HEK293 (cell line): ENCODE results near the gene FAM169A.

Experiments used
- KLF17 ChIP-seq: fragments of 450-650 bp; formaldehyde crosslinking; IDR thresholded peaks from 2 replicates; pipeline ENCODE4 v1.5.1; 2016; ENCODE audit warnings: missing biosample characterization, missing genetic modification characterization
- MZF1 ChIP-seq: fragments of 450-650 bp; formaldehyde crosslinking; IDR thresholded peaks from 2 replicates; pipeline ENCODE4 v1.5.1; 2017; ENCODE audit warnings: missing biosample characterization, missing genetic modification characterization, borderline replicate concordance
- OVOL3 ChIP-seq: fragments of 450-650 bp; formaldehyde crosslinking; IDR thresholded peaks from 2 replicates; pipeline ENCODE4 v1.5.1; 2016; ENCODE audit warnings: missing biosample characterization, missing genetic modification characterization
- PRDM6 ChIP-seq: fragments of 450-650 bp; formaldehyde crosslinking; IDR thresholded peaks from 2 replicates; pipeline ENCODE4 v1.5.1; 2017; ENCODE audit warnings: missing biosample characterization, missing genetic modification characterization
- TRIM28 ChIP-seq: IDR thresholded peaks from 2 replicates; pipeline ENCODE4 v1.6.1; 2011; ENCODE audit warnings: low read length, control low read depth, borderline replicate concordance
- YY1 ChIP-seq: fragments of 450-650 bp; formaldehyde crosslinking; IDR thresholded peaks from 2 replicates; pipeline ENCODE4 v1.5.1; 2018; ENCODE audit warnings: missing biosample characterization, missing genetic modification characterization
- ZBTB17 ChIP-seq: fragments of 450-650 bp; formaldehyde crosslinking; IDR thresholded peaks from 2 replicates; pipeline ENCODE4 v1.5.1; 2016; ENCODE audit warnings: missing biosample characterization, missing genetic modification characterization
- ZBTB20 ChIP-seq: fragments of 450-650 bp; formaldehyde crosslinking; IDR thresholded peaks from 2 replicates; pipeline ENCODE4 v1.5.1; 2016; ENCODE audit warnings: missing biosample characterization, missing genetic modification characterization
- ZBTB7A ChIP-seq: fragments of 450-650 bp; formaldehyde crosslinking; IDR thresholded peaks from 2 replicates; pipeline ENCODE4 v1.5.1; 2016; ENCODE audit warnings: low read depth, missing biosample characterization, missing genetic modification characterization
- ZIC2 ChIP-seq: fragments of 450-650 bp; formaldehyde crosslinking; IDR thresholded peaks from 2 replicates; pipeline ENCODE4 v1.5.1; 2016; ENCODE audit warnings: missing biosample characterization, missing genetic modification characterization
- ZNF114 ChIP-seq: fragments of 450-650 bp; formaldehyde crosslinking; IDR thresholded peaks from 2 replicates; pipeline ENCODE4 v1.5.0; 2017; ENCODE audit warnings: missing biosample characterization, missing genetic modification characterization
- ZNF146 ChIP-seq: fragments of 450-650 bp; formaldehyde crosslinking; IDR thresholded peaks from 2 replicates; pipeline ENCODE4 v1.5.1; 2016; ENCODE audit warnings: missing biosample characterization, missing genetic modification characterization
- ZNF169 ChIP-seq: fragments of 450-650 bp; formaldehyde crosslinking; IDR thresholded peaks from 2 replicates; pipeline ENCODE4 v1.5.1; 2016; ENCODE audit warnings: missing biosample characterization, missing genetic modification characterization
- ZNF174 ChIP-seq: fragments of 450-650 bp; formaldehyde crosslinking; IDR thresholded peaks from 2 replicates; pipeline ENCODE4 v1.5.0; 2017; ENCODE audit warnings: missing biosample characterization, mild to moderate bottlenecking, missing genetic modification characterization
- ZNF175 ChIP-seq: fragments of 450-650 bp; formaldehyde crosslinking; IDR thresholded peaks from 2 replicates; pipeline ENCODE4 v1.5.1; 2016; ENCODE audit warnings: missing biosample characterization, missing genetic modification characterization
- ZNF24 ChIP-seq: fragments of 450-650 bp; formaldehyde crosslinking; IDR thresholded peaks from 2 replicates; pipeline ENCODE4 v1.5.1; 2016; ENCODE audit warnings: missing biosample characterization, missing genetic modification characterization
- ZNF266 ChIP-seq: fragments of 450-650 bp; formaldehyde crosslinking; IDR thresholded peaks from 2 replicates; pipeline ENCODE4 v1.5.1; 2016; ENCODE audit warnings: missing biosample characterization, missing genetic modification characterization, low read depth
- ZNF274 ChIP-seq, 2 experiments: fragments of 200-500 bp in 1 of 2; fragments of 450-650 bp in 1 of 2; sonication (Bioruptor generic) in 1 of 2; formaldehyde crosslinking in 1 of 2; IDR thresholded peaks; 2 replicates each; pipeline versions ENCODE4 v1.5.1 to v1.6.1; 2014 to 2016; ENCODE audit warnings: borderline replicate concordance in 1 of 2, inconsistent platforms in 1 of 2, low read length in 1 of 2, missing biosample characterization in 1 of 2, missing genetic modification characterization in 1 of 2
- ZNF280D ChIP-seq: fragments of 450-650 bp; formaldehyde crosslinking; IDR thresholded peaks from 2 replicates; pipeline ENCODE4 v1.5.1; 2016; ENCODE audit warnings: missing biosample characterization, missing genetic modification characterization
- ZNF341 ChIP-seq: fragments of 450-650 bp; formaldehyde crosslinking; IDR thresholded peaks from 2 replicates; pipeline ENCODE4; 2016; ENCODE audit warnings: low read depth, missing biosample characterization, missing genetic modification characterization
- ZNF362 ChIP-seq: fragments of 450-650 bp; formaldehyde crosslinking; IDR thresholded peaks from 2 replicates; pipeline ENCODE4 v1.5.1; 2016; ENCODE audit warnings: missing biosample characterization, missing genetic modification characterization
- ZNF521 ChIP-seq: fragments of 450-650 bp; formaldehyde crosslinking; IDR thresholded peaks from 2 replicates; pipeline ENCODE4 v1.5.1; 2017; ENCODE audit warnings: missing biosample characterization, mild to moderate bottlenecking, missing genetic modification characterization
- ZNF529 ChIP-seq: fragments of 450-650 bp; formaldehyde crosslinking; IDR thresholded peaks from 2 replicates; pipeline ENCODE4 v1.5.1; 2017; ENCODE audit warnings: missing genetic modification characterization, missing biosample characterization; ENCODE audit not compliant: insufficient replicate concordance
- ZNF544 ChIP-seq: fragments of 450-650 bp; formaldehyde crosslinking; IDR thresholded peaks from 2 replicates; pipeline ENCODE4 v1.5.0; 2017; ENCODE audit warnings: missing biosample characterization, missing genetic modification characterization
- ZNF623 ChIP-seq: fragments of 450-650 bp; formaldehyde crosslinking; IDR thresholded peaks from 2 replicates; pipeline ENCODE4 v1.5.1; 2016; ENCODE audit warnings: missing biosample characterization, missing genetic modification characterization
- ZNF747 ChIP-seq: fragments of 450-650 bp; formaldehyde crosslinking; IDR thresholded peaks from 2 replicates; pipeline ENCODE4 v1.5.1; 2016; ENCODE audit warnings: missing biosample characterization, missing genetic modification characterization
- ZNF776 ChIP-seq: fragments of 450-650 bp; formaldehyde crosslinking; IDR thresholded peaks from 2 replicates; pipeline ENCODE4 v1.5.0; 2017; ENCODE audit warnings: missing biosample characterization, missing genetic modification characterization, borderline replicate concordance
- ZSCAN23 ChIP-seq: fragments of 450-650 bp; formaldehyde crosslinking; IDR thresholded peaks from 2 replicates; pipeline ENCODE4 v1.5.1; 2016; ENCODE audit warnings: missing biosample characterization, missing genetic modification characterization
- ZSCAN4 ChIP-seq: fragments of 450-650 bp; formaldehyde crosslinking; IDR thresholded peaks from 2 replicates; pipeline ENCODE4 v1.5.1; 2017; ENCODE audit warnings: missing biosample characterization, missing genetic modification characterization
- TF ChIP-seq, protein P1 (sequence below): fragments of 450-650 bp; IDR thresholded peaks from 2 replicates; pipeline ENCODE4 v1.5.1; 2018; ENCODE audit warnings: missing biosample characterization, missing genetic modification characterization

The FAM169A gene

GRCh38 chr5:74766849-74767578 is 99.2 kb downstream of the FAM169A start, which contains the start of the genes GFM2 and NSA2 (continued):
- TF ChIP-seq ZNF280D = peak; percentile 57; the same call in 1 of the 2 replicates
- TF ChIP-seq ZNF169 (tag by site-specific recombination) = no peak
- peak; percentile 71; the same call in 1 of the 2 replicates for TF ChIP-seq TRIM28
- 0 out of 2 replicates have a peak, but pooled peaks have one; percentile 46 for TF ChIP-seq OVOL3
- peak; percentile 54; the same call in 1 of the 2 replicates for TF ChIP-seq ZNF341 (tag by site-specific recombination)
- TF ChIP-seq ZNF747 (tag by site-specific recombination) = no peak
- no peak for TF ChIP-seq ZNF362 (tag by site-specific recombination)
- no peak for TF ChIP-seq ZNF174 (tag by site-specific recombination)
- TF ChIP-seq YY1 (tag by site-specific recombination) = peak; percentile 73
- peak; percentile 26; the same call in 1 of the 2 replicates for TF ChIP-seq ZIC2
- TF ChIP-seq ZNF274 (IDR thresholded peaks at IDR 0.05; ENCODE audit: low read length) = no peak
- TF ChIP-seq ZNF274 (tag by site-specific recombination; IDR thresholded peaks at IDR 0.05; ENCODE audit: borderline replicate concordance) = no peak
- peak; percentile 89 for TF ChIP-seq KLF17
- 0 out of 2 replicates have a peak, but pooled peaks have one; percentile 45 for TF ChIP-seq ZNF146 (tag by site-specific recombination)
- TF ChIP-seq PRDM6 (tag by site-specific recombination) = no peak
- TF ChIP-seq ZSCAN4 = peak; percentile 32; the same call in 1 of the 2 replicates
- no peak for TF ChIP-seq ZNF266 (tag by site-specific recombination)
- TF ChIP-seq ZBTB7A = peak; percentile 68; the same call in 1 of the 2 replicates
- no peak for TF ChIP-seq ZBTB20 (tag by site-specific recombination)
- no peak for TF ChIP-seq ZNF114 (tag by site-specific recombination)
- TF ChIP-seq ZNF529 = no peak
- no peak for TF ChIP-seq ZNF544 (tag by site-specific recombination)
- TF ChIP-seq MZF1 (tag by site-specific recombination) = no peak
- no peak for TF ChIP-seq ZNF776 (tag by site-specific recombination)
- peak; percentile 98 for TF ChIP-seq ZBTB17 (tag by site-specific recombination)
- TF ChIP-seq ZNF521 (tag by site-specific recombination) = no peak
- TF ChIP-seq, protein P1, sequence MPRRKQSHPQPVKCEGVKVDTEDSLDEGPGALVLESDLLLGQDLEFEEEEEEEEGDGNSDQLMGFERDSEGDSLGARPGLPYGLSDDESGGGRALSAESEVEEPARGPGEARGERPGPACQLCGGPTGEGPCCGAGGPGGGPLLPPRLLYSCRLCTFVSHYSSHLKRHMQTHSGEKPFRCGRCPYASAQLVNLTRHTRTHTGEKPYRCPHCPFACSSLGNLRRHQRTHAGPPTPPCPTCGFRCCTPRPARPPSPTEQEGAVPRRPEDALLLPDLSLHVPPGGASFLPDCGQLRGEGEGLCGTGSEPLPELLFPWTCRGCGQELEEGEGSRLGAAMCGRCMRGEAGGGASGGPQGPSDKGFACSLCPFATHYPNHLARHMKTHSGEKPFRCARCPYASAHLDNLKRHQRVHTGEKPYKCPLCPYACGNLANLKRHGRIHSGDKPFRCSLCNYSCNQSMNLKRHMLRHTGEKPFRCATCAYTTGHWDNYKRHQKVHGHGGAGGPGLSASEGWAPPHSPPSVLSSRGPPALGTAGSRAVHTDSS (tag by site-specific recombination) = no peak
- TF ChIP-seq ZSCAN23 = peak; percentile 94; the same call in 1 of the 2 replicates
- no peak for TF ChIP-seq ZNF175 (tag by site-specific recombination)
- TF ChIP-seq ZNF623 = 0 out of 2 replicates have a peak, but pooled peaks have one; percentile 11
- TF ChIP-seq ZNF24 = peak; percentile 65; the same call in 1 of the 2 replicates
